GM12878 (cell line): ENCODE results near the gene TCF25.

Experiments
- BACH1 ChIP-seq: fragments of 450-650 bp; IDR thresholded peaks from 2 replicates; pipeline ENCODE4 v1.6.1; 2017; ENCODE audit warnings: mild to moderate bottlenecking, borderline replicate concordance
- EP300 ChIP-seq, 2 experiments: fragments of 150-350 bp in 1 of 2; IDR thresholded peaks; 2 replicates each; pipeline ENCODE4 v1.6.1; 2011 to 2012; ENCODE audit warnings: low read depth in 2 of 2, low read length in 2 of 2, borderline replicate concordance in 1 of 2, improper control_type of control experiment in 1 of 2, inconsistent platforms in 1 of 2; ENCODE audit not compliant: control insufficient read depth in 1 of 2
- JUNB ChIP-seq: IDR thresholded peaks from 2 replicates; pipeline ENCODE4 v1.6.1; 2016; ENCODE audit warnings: antibody characterized with exemption, mild to moderate bottlenecking
- JUND ChIP-seq: IDR thresholded peaks from 2 replicates; pipeline ENCODE4 v1.6.1; 2012; ENCODE audit warnings: low read depth, mild to moderate bottlenecking, low read length, improper control_type of control experiment, moderate library complexity
- MXI1 ChIP-seq: fragments of 150-350 bp; IDR thresholded peaks from 2 replicates; pipeline ENCODE4 v1.6.1; 2011; ENCODE audit warnings: low read depth, mild to moderate bottlenecking, inconsistent platforms, low read length, improper control_type of control experiment
- ZZZ3 ChIP-seq: IDR thresholded peaks from 2 replicates; pipeline ENCODE4 v1.6.1; 2011; ENCODE audit warnings: low read depth; ENCODE audit not compliant: control insufficient read depth, insufficient read length
- TF ChIP-seq, protein P1 (sequence below), 3 experiments: IDR thresholded peaks in 2 of 3; conservative IDR thresholded peaks in 1 of 3; 2 replicates each; pipeline ENCODE4 v1.5.1; 2011; ENCODE audit warnings: low read depth in 3 of 3, low read length in 3 of 3, mild to moderate bottlenecking in 3 of 3, control low read depth in 2 of 3, moderate library complexity in 2 of 3, inconsistent platforms in 1 of 3, mixed read lengths in 1 of 3; ENCODE audit not compliant: control insufficient read depth in 2 of 3, insufficient read depth in 1 of 3; ENCODE audit errors: extremely low read depth in 1 of 3
- TF ChIP-seq, protein P2 (sequence below): IDR thresholded peaks from 2 replicates; pipeline ENCODE4 v1.6.1; 2011; ENCODE audit warnings: low read depth, mild to moderate bottlenecking, low read length, moderate library complexity, borderline replicate concordance; ENCODE audit errors: extremely low read depth
- TF ChIP-seq, protein P3 (sequence below): fragments of 450-650 bp; IDR thresholded peaks from 2 replicates; pipeline ENCODE4 v1.6.1; 2018; ENCODE audit warnings: borderline replicate concordance, mild to moderate bottlenecking; ENCODE audit not compliant: partially characterized antibody

DNA sequence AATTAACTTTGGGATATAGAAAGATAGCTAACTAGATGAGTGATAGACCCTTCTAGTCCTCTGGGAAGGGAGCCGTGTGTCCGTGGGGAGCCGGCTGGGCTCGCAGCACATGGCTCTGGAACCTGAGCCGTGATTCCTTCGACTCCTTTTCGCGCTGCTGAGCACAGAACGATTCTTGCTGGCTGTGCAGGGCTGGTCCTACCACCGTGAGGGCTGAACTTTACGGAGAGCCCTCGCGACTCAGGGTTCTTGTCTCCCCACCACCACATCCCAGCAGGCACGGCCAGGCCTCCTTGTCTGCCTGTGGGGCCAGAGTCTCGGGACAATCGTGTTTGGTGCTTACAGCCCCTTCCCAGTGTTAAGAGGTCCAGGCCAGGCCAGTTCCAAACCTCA is 13.8 kb upstream of the TCF25 start:
- TF ChIP-seq MXI1 (no peak), JUNB (no peak), EP300 (IDR thresholded peaks at IDR 0.05; ENCODE audit: borderline replicate concordance in 1 of 2, control insufficient read depth in 1 of 2, low read depth in 2 of 2, low read length in 2 of 2) (no peak), BACH1 (no peak), ZZZ3 (no peak), JUND (no peak)
- TF ChIP-seq, protein P1, sequence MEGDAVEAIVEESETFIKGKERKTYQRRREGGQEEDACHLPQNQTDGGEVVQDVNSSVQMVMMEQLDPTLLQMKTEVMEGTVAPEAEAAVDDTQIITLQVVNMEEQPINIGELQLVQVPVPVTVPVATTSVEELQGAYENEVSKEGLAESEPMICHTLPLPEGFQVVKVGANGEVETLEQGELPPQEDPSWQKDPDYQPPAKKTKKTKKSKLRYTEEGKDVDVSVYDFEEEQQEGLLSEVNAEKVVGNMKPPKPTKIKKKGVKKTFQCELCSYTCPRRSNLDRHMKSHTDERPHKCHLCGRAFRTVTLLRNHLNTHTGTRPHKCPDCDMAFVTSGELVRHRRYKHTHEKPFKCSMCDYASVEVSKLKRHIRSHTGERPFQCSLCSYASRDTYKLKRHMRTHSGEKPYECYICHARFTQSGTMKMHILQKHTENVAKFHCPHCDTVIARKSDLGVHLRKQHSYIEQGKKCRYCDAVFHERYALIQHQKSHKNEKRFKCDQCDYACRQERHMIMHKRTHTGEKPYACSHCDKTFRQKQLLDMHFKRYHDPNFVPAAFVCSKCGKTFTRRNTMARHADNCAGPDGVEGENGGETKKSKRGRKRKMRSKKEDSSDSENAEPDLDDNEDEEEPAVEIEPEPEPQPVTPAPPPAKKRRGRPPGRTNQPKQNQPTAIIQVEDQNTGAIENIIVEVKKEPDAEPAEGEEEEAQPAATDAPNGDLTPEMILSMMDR (IDR thresholded peaks at IDR 0.05 in 2 of 3, conservative IDR thresholded peaks at IDR 0.05 in 1 of 3; ENCODE audit: control insufficient read depth in 2 of 3, extremely low read depth in 1 of 3, insufficient read depth in 1 of 3, low read depth in 3 of 3, low read length in 3 of 3), result no peak
- TF ChIP-seq, protein P2, sequence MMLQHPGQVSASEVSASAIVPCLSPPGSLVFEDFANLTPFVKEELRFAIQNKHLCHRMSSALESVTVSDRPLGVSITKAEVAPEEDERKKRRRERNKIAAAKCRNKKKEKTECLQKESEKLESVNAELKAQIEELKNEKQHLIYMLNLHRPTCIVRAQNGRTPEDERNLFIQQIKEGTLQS, result no peak
- TF ChIP-seq, protein P3, sequence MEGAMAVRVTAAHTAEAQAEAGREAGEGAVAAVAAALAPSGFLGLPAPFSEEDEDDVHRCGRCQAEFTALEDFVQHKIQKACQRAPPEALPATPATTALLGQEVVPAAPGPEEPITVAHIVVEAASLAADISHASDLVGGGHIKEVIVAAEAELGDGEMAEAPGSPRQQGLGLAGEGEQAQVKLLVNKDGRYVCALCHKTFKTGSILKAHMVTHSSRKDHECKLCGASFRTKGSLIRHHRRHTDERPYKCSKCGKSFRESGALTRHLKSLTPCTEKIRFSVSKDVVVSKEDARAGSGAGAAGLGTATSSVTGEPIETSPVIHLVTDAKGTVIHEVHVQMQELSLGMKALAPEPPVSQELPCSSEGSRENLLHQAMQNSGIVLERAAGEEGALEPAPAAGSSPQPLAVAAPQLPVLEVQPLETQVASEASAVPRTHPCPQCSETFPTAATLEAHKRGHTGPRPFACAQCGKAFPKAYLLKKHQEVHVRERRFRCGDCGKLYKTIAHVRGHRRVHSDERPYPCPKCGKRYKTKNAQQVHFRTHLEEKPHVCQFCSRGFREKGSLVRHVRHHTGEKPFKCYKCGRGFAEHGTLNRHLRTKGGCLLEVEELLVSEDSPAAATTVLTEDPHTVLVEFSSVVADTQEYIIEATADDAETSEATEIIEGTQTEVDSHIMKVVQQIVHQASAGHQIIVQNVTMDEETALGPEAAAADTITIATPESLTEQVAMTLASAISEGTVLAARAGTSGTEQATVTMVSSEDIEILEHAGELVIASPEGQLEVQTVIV, result no peak
